CD4-positive, alpha-beta T cell (primary cell): ENCODE data around the gene TICRR. TPM values are rescaled to one million over a fixed set of nuclear protein-coding genes. Genes with fewer than 3 reads are reported as not detected.

Experiments
- ATAC-seq: fragments of 200-7000 bp; cut with Tn5 transposase; one replicate; pipeline ENCODE4 v1.10.0; 2022; ENCODE audit warnings: mild to moderate bottlenecking; ENCODE audit not compliant: poor library complexity
- CTCF ChIA-PET: fragments of 350-600 bp; sonication (Branson Sonifier 250); formaldehyde crosslinking; loops from one replicate; lab custom pipeline; 2021; ENCODE audit warnings: antibody characterized with exemption, inconsistent platforms; lab: Charles Lee
- POLR2A ChIA-PET: fragments of 350-600 bp; sonication (Branson Sonifier 250); formaldehyde crosslinking; loops from one replicate; lab custom pipeline; 2021; ENCODE audit warnings: antibody characterized with exemption, inconsistent platforms; lab: Charles Lee
- DNase-seq, 14 experiments: peaks; one replicate each; pipeline ENCODE4 v3.0.0-alpha.2; 2013 to 2020; ENCODE audit warnings: mixed read lengths in 2 of 14
- H3K27ac ChIP-seq, 2 donors: one replicate each; pipeline versions ENCODE4 v1.5.1 to v1.7.0; 2013; ENCODE audit warnings: low read length in 2 of 2, low read depth in 1 of 2, mild to moderate bottlenecking in 1 of 2
- H3K27me3 ChIP-seq, 2 experiments: 1 replicate in 1 of 2; 2 replicates in 1 of 2; pipeline versions ENCODE4 v1.6.1 to v1.7.0; 2013; ENCODE audit warnings: low read length in 2 of 2, control low read depth in 1 of 2, mild to moderate bottlenecking in 1 of 2, moderate library complexity in 1 of 2; ENCODE audit not compliant: insufficient read depth in 2 of 2, control insufficient read depth in 1 of 2
- H3K36me3 ChIP-seq: one replicate; pipeline ENCODE4 v1.6.1; 2013; ENCODE audit warnings: low read length, control low read depth; ENCODE audit not compliant: insufficient read depth
- H3K4me1 ChIP-seq: one replicate; pipeline ENCODE4 v1.6.1; 2013; ENCODE audit warnings: low read length, control low read depth; ENCODE audit not compliant: insufficient read depth
- H3K4me3 ChIP-seq: one replicate; pipeline ENCODE4 v1.5.1; 2013; ENCODE audit warnings: mild to moderate bottlenecking, low read length, moderate library complexity
- H3K9me3 ChIP-seq, 2 experiments: 1 replicate in 1 of 2; 2 replicates in 1 of 2; pipeline versions ENCODE4 v1.6.1 to v1.7.0; 2013; ENCODE audit warnings: low read length in 2 of 2, mild to moderate bottlenecking in 2 of 2, control low read depth in 1 of 2, moderate library complexity in 1 of 2; ENCODE audit not compliant: control insufficient read depth in 1 of 2, insufficient read depth in 1 of 2
- H3K27ac Mint-ChIP-seq: one replicate; pipeline ENCODE4 v1.8.0; 2020; ENCODE audit warnings: mixed read lengths
- H3K27me3 Mint-ChIP-seq: one replicate; pipeline ENCODE4 v1.8.0; 2021; ENCODE audit warnings: mixed read lengths
- H3K36me3 Mint-ChIP-seq: one replicate; pipeline ENCODE4 v1.8.0; 2021; ENCODE audit warnings: low read depth, mixed read lengths
- H3K4me1 Mint-ChIP-seq: one replicate; pipeline ENCODE4 v1.8.0; 2021; ENCODE audit warnings: low read depth, mixed read lengths
- H3K4me3 Mint-ChIP-seq: one replicate; pipeline ENCODE4 v1.8.0; 2020; ENCODE audit warnings: mild to moderate bottlenecking, mixed read lengths
- H3K9me3 Mint-ChIP-seq: one replicate; pipeline ENCODE4 v1.8.0; 2020; ENCODE audit warnings: mixed read lengths
- intact Hi-C, 2 experiments: fragments of 100-400 bp; cut with DNase I in 1 of 2; cut with micrococcal nuclease in 1 of 2; formaldehyde crosslinking; loops; one replicate each; pipeline versions ENCODE4 v1.15.1 to v1.9.0; 2023 to 2025; cut with DNase I, micrococcal nuclease
- total RNA-seq, 174 experiments: library from RNA in 2 of 174; stranded (reverse) in 2 of 174; gene quantifications; one replicate each; pipeline ENCODE4 v1.2.3 and lab custom pipeline; 2021 to 2026
- TF ChIP-seq, protein P1 (sequence below): fragments of 200-600 bp; IDR thresholded peaks from one replicate; pipeline ENCODE4 v1.8.0; 2022; ENCODE audit warnings: antibody characterized with exemption, mild to moderate bottlenecking

TICRR gene
- total RNA-seq, 2 experiments from 2014 or later: 0.05 to 0.06 TPM

DNA sequence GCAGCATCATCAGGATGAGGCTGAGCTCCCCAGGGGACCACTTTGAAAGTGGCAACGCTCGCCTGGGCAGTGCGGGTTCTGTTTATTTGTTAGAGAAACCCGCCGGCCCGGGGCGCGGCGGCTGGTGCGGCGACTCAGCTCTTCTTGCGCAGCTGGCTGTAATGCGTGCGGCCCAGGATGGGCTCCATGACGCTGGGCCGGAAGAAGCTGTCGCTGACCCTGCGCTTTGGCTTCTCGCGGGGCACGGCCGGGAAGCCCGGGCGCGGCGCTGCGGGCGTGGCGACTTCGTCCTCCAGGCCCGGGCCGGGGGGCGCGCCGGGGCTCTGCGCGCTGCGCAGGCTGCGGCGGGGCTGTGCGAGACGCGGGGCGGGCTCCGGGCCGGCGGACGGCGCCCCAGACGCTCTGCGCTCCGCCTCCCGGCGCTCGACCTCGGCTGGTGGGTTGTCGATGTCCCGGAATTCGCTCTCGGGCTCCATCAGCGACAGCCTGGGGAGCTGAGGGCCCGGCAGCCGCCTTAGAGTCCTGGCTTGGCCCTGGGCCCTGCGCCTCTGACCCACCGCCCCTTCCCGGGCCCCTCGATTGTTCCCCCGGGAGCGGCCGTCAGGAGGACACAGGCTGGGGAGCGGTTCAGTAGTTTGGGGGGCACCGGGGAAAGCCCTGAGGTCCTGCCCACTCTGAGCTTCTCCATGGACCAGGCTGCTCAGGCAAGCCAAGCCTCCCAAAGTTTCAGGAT lies 90.3 kb downstream of the TICRR start:
- peaks cover 0 to 6% of the 10 kb centered on the region in 2 experiments for H3K9me3 ChIP-seq
- POLR2A ChIA-PET: no interaction called here
- peaks cover 3% of the 10 kb centered on the region for H3K4me1 ChIP-seq
- peaks cover 18 to 23% of the 10 kb centered on the region in 2 experiments for H3K27me3 ChIP-seq
- TF ChIP-seq, protein P1, sequence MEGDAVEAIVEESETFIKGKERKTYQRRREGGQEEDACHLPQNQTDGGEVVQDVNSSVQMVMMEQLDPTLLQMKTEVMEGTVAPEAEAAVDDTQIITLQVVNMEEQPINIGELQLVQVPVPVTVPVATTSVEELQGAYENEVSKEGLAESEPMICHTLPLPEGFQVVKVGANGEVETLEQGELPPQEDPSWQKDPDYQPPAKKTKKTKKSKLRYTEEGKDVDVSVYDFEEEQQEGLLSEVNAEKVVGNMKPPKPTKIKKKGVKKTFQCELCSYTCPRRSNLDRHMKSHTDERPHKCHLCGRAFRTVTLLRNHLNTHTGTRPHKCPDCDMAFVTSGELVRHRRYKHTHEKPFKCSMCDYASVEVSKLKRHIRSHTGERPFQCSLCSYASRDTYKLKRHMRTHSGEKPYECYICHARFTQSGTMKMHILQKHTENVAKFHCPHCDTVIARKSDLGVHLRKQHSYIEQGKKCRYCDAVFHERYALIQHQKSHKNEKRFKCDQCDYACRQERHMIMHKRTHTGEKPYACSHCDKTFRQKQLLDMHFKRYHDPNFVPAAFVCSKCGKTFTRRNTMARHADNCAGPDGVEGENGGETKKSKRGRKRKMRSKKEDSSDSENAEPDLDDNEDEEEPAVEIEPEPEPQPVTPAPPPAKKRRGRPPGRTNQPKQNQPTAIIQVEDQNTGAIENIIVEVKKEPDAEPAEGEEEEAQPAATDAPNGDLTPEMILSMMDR: no peak
- Mint-ChIP-seq H3K9me3 (no peaks in the 10 kb centered on the region), H3K36me3 (no peaks in the 10 kb centered on the region), H3K4me3 (no peak overlapping the region), H3K27me3 (peaks cover 44% of the 10 kb centered on the region), H3K4me1 (peaks cover 4% of the 10 kb centered on the region), H3K27ac (no peak overlapping the region)
- no peaks in the 10 kb centered on the region for H3K36me3 ChIP-seq
- intact Hi-C loops: no loop called here
- no peak overlapping the region for H3K4me3 ChIP-seq
- CTCF ChIA-PET: no interaction called here
- ATAC-seq: no peak
- no peak overlapping the region for H3K27ac ChIP-seq
- no peak for DNase-seq

- Histone ChIP-seq H3K27me3 (peaks cover 18 to 23% of the 10 kb centered on the region in 2 experiments), H3K9me3 (peaks cover 0 to 6% of the 10 kb centered on the region in 2 experiments), H3K27ac (no peak overlapping the region), H3K4me1 (peaks cover 3% of the 10 kb centered on the region), H3K4me3 (no peak overlapping the region), H3K36me3 (no peaks in the 10 kb centered on the region)
- H3K27me3 Mint-ChIP-seq: peaks cover 37% of the 10 kb centered on the region
- ChIA-PET POLR2A (no interaction called here), CTCF (no interaction called here)
- no peak overlapping the region for H3K27ac Mint-ChIP-seq
- H3K4me3 Mint-ChIP-seq: no peak overlapping the region
- no peak for DNase-seq
- no peaks in the 10 kb centered on the region for H3K36me3 Mint-ChIP-seq
- peaks cover 4% of the 10 kb centered on the region for H3K4me1 Mint-ChIP-seq
- H3K9me3 Mint-ChIP-seq: no peaks in the 10 kb centered on the region
- no peak for ATAC-seq
- intact Hi-C loops: no loop called here
- TF ChIP-seq, protein P1: no peak
Observed at GRCh38 chr15:89666184-89666857, 91.1 kb downstream of the TICRR start.

GRCh38 chr15:89666858-89667705 lies 91.8 kb downstream of the TICRR start:
- CTCF ChIA-PET: no interaction called here
- H3K36me3 Mint-ChIP-seq: no peaks in the 10 kb centered on the region
- H3K4me1 ChIP-seq: peaks cover 3% of the 10 kb centered on the region

More at GRCh38 chr15:89666858-89667705, 91.8 kb downstream of the TICRR start:
- DNase-seq: no peak
- Histone ChIP-seq H3K9me3 (peaks cover 0 to 6% of the 10 kb centered on the region in 2 experiments), H3K27ac (no peak overlapping the region), H3K4me3 (no peak overlapping the region), H3K27me3 (peaks cover 18 to 23% of the 10 kb centered on the region in 2 experiments), H3K36me3 (no peaks in the 10 kb centered on the region)
- intact Hi-C loops: no loop called here
- no peaks in the 10 kb centered on the region for H3K9me3 Mint-ChIP-seq
- H3K27ac Mint-ChIP-seq: no peak overlapping the region
- POLR2A ChIA-PET: no interaction called here
- no peak overlapping the region for H3K4me3 Mint-ChIP-seq
- TF ChIP-seq, protein P1: no peak
- ATAC-seq: no peak
- peaks cover 35% of the 10 kb centered on the region for H3K27me3 Mint-ChIP-seq
- H3K4me1 Mint-ChIP-seq: peaks cover 4% of the 10 kb centered on the region
